Mesenchymal stem cell (in vitro differentiated cells and primary cell): ENCODE data around the gene SH3D19.

ENCODE experiments used
- DNase-seq: peaks from one replicate; pipeline ENCODE4 v3.0.0-alpha.2; 2013
- H2AFZ ChIP-seq: one replicate; pipeline ENCODE4 v1.6.1; 2013; ENCODE audit warnings: low read depth, mild to moderate bottlenecking, control low read depth, inconsistent platforms, low read length, moderate library complexity
- H2AK5ac ChIP-seq: 2 replicates; pipeline ENCODE4 v1.6.1; 2013; ENCODE audit warnings: low read length, moderate library complexity, mild to moderate bottlenecking, inconsistent platforms; ENCODE audit not compliant: severe bottlenecking
- H2BK120ac ChIP-seq: one replicate; pipeline ENCODE4 v1.6.1; 2013; ENCODE audit warnings: low read depth, mild to moderate bottlenecking, inconsistent platforms, low read length, moderate library complexity
- H2BK12ac ChIP-seq, 2 experiments: one replicate each; pipeline ENCODE4 v1.6.1; 2013; ENCODE audit warnings: inconsistent platforms in 2 of 2, low read length in 2 of 2, mild to moderate bottlenecking in 2 of 2, moderate library complexity in 2 of 2, control low read depth in 1 of 2
- H2BK15ac ChIP-seq: one replicate; pipeline ENCODE4 v1.6.1; 2013; ENCODE audit warnings: mild to moderate bottlenecking, low read depth, inconsistent platforms; ENCODE audit not compliant: poor library complexity, severe bottlenecking
- H2BK5ac ChIP-seq: 2 replicates; pipeline ENCODE4 v1.6.1; 2013; ENCODE audit warnings: low read depth, mild to moderate bottlenecking, low read length, control low read depth, inconsistent platforms; ENCODE audit not compliant: poor library complexity, severe bottlenecking
- H3K14ac ChIP-seq, 2 experiments: one replicate each; pipeline ENCODE4 v1.6.1; 2013; ENCODE audit warnings: inconsistent platforms in 2 of 2, low read length in 2 of 2, control low read depth in 1 of 2, mild to moderate bottlenecking in 1 of 2, moderate library complexity in 1 of 2
- H3K18ac ChIP-seq, 2 experiments: one replicate each; pipeline ENCODE4 v1.6.1; 2013; ENCODE audit warnings: inconsistent platforms in 2 of 2, low read length in 2 of 2, control low read depth in 1 of 2, low read depth in 1 of 2, mild to moderate bottlenecking in 1 of 2
- H3K23ac ChIP-seq, 2 experiments: one replicate each; pipeline ENCODE4 v1.6.1; 2013; ENCODE audit warnings: inconsistent platforms in 2 of 2, low read length in 2 of 2, mild to moderate bottlenecking in 2 of 2, moderate library complexity in 2 of 2, control low read depth in 1 of 2
- H3K27ac ChIP-seq: 2 replicates; pipeline ENCODE4 v1.5.1; 2013; ENCODE audit warnings: mild to moderate bottlenecking, moderate library complexity, low read length, control low read depth, inconsistent platforms; ENCODE audit not compliant: poor library complexity, severe bottlenecking
- H3K27me3 ChIP-seq, 2 experiments: 2 replicates each; pipeline versions ENCODE4 v1.6.1 to v1.7.0; 2013; ENCODE audit warnings: low read length in 2 of 2, mild to moderate bottlenecking in 2 of 2, moderate library complexity in 2 of 2, control low read depth in 1 of 2, inconsistent platforms in 1 of 2; ENCODE audit not compliant: control insufficient read depth in 1 of 2, insufficient read depth in 1 of 2
- H3K36me3 ChIP-seq, 2 experiments: 2 replicates each; pipeline versions ENCODE4 v1.6.1 to v1.7.0; 2013; ENCODE audit warnings: low read length in 2 of 2, control low read depth in 1 of 2, inconsistent platforms in 1 of 2, low read depth in 1 of 2, mild to moderate bottlenecking in 1 of 2; ENCODE audit not compliant: insufficient read depth in 2 of 2, control insufficient read depth in 1 of 2
- H3K4ac ChIP-seq, 2 experiments: one replicate each; pipeline ENCODE4 v1.6.1; 2013; ENCODE audit warnings: inconsistent platforms in 2 of 2, low read length in 2 of 2, mild to moderate bottlenecking in 2 of 2, moderate library complexity in 2 of 2, control low read depth in 1 of 2, low read depth in 1 of 2
- H3K4me1 ChIP-seq: 2 replicates; pipeline ENCODE4 v1.6.1; 2013; ENCODE audit warnings: low read depth, low read length, control low read depth; ENCODE audit not compliant: control insufficient read depth, insufficient read depth
- H3K4me2 ChIP-seq: 2 replicates; pipeline ENCODE4 v1.6.1; 2013; ENCODE audit warnings: low read length, mild to moderate bottlenecking, inconsistent platforms; ENCODE audit not compliant: poor library complexity, severe bottlenecking
- H3K4me3 ChIP-seq, 2 experiments: 2 replicates each; pipeline versions ENCODE4 v1.5.1 to v1.7.0; 2013; ENCODE audit warnings: low read length in 2 of 2, mild to moderate bottlenecking in 2 of 2, control low read depth in 1 of 2, low read depth in 1 of 2; ENCODE audit not compliant: insufficient read depth in 1 of 2
- H3K79me1 ChIP-seq: replicated peaks from 2 replicates; pipeline ENCODE4 v1.6.1; 2013; ENCODE audit warnings: mild to moderate bottlenecking, control low read depth, low read length, inconsistent platforms; ENCODE audit not compliant: poor library complexity, severe bottlenecking
- H3K9ac ChIP-seq: 2 replicates; pipeline ENCODE4 v1.7.0; 2013; ENCODE audit warnings: mild to moderate bottlenecking, low read length, moderate library complexity
- H3K9me3 ChIP-seq: 2 replicates; pipeline ENCODE4 v1.7.0; 2013; ENCODE audit warnings: mild to moderate bottlenecking, low read length; ENCODE audit not compliant: control insufficient read depth
- H4K8ac ChIP-seq: one replicate; pipeline ENCODE4 v1.6.1; 2013; ENCODE audit warnings: inconsistent platforms, mild to moderate bottlenecking, low read length, moderate library complexity
- H4K91ac ChIP-seq: one replicate; pipeline ENCODE4 v1.6.1; 2013; ENCODE audit warnings: mild to moderate bottlenecking, low read length, inconsistent platforms
- WGBS: methylation state at CpG from one replicate; pipeline ENCODE4 v1.1.7; 2013; ENCODE audit warnings: mixed read lengths; 5-methylcytosine and 5-hydroxymethylcytosine counted together

The SH3D19 gene

GRCh38 chr4:151227731-151228130 is 97.7 kb downstream of the SH3D19 start:
- Histone ChIP-seq H3K27ac (peak overlapping the region; percentile 87), H3K4me1 (peaks cover 2% of the 10 kb centered on the region), H3K27me3 (no peaks in the 10 kb centered on the region), H3K4ac (no peak overlapping the region), H3K4me3 (peak overlapping the region in 1 of 2 experiments; percentile 86), H3K9ac (peak overlapping the region; percentile 98), H3K79me1 (peaks cover 14% of the 10 kb centered on the region), H2BK15ac (no peak overlapping the region), H4K91ac (no peak overlapping the region), H3K23ac (no peak overlapping the region), H2AK5ac (no peak overlapping the region), H3K36me3 (peaks cover 0 to 17% of the 10 kb centered on the region in 2 experiments), H2BK12ac (no peak overlapping the region), H2BK120ac (no peak overlapping the region), H2AFZ (no peak overlapping the region), H2BK5ac (no peak overlapping the region), H3K4me2 (peak overlapping the region; percentile 59), H3K18ac (no peak overlapping the region), H3K14ac (no peak overlapping the region), H3K9me3 (no peaks in the 10 kb centered on the region), H4K8ac (no peak overlapping the region)
- 19% methylated on average over 3 of the region's 3 CpGs for WGBS
- peak; percentile 82 for DNase-seq

- no peak overlapping the region for H3K27ac ChIP-seq
- peaks cover 15% of the 10 kb centered on the region for H3K79me1 ChIP-seq
- WGBS: no CpG with 5 or more reads among the region's 1 CpG
- H3K4me1 ChIP-seq: peaks cover 2% of the 10 kb centered on the region
- no peak for DNase-seq
- H3K9ac ChIP-seq: peak overlapping the region; percentile 98
- no peak overlapping the region for H3K4ac ChIP-seq
- no peak overlapping the region for H2BK120ac ChIP-seq
- no peaks in the 10 kb centered on the region for H3K9me3 ChIP-seq
- no peak overlapping the region for H4K8ac ChIP-seq
- H3K23ac ChIP-seq: no peak overlapping the region
- H2AK5ac ChIP-seq: no peak overlapping the region
- H2BK15ac ChIP-seq: no peak overlapping the region
- no peak overlapping the region for H2AFZ ChIP-seq
- H3K4me2 ChIP-seq: no peak overlapping the region
- no peak overlapping the region for H4K91ac ChIP-seq
- no peak overlapping the region for H2BK5ac ChIP-seq
- H3K27me3 ChIP-seq: no peaks in the 10 kb centered on the region
- H3K4me3 ChIP-seq: peak overlapping the region in 1 of 2 experiments; percentile 86
- no peak overlapping the region for H3K14ac ChIP-seq
- no peak overlapping the region for H3K18ac ChIP-seq
- H2BK12ac ChIP-seq: no peak overlapping the region
- H3K36me3 ChIP-seq: peaks cover 0 to 17% of the 10 kb centered on the region in 2 experiments
Observed at GRCh38 chr4:151227172-151227571, 98.2 kb downstream of the SH3D19 start.

GRCh38 chr4:151226004-151226932 is 99.1 kb downstream of the SH3D19 start:
- 28% methylated on average over 6 of the region's 10 CpGs for WGBS

GRCh38 chr4:151223465-151223864 is 101.9 kb downstream of the SH3D19 start:
- Histone ChIP-seq H3K36me3 (peaks cover 0 to 50% of the 10 kb centered on the region in 2 experiments), H4K8ac (no peak overlapping the region), H4K91ac (no peak overlapping the region), H2AFZ (no peak overlapping the region), H2BK12ac (no peak overlapping the region), H3K27ac (no peak overlapping the region), H3K27me3 (no peaks in the 10 kb centered on the region), H3K4ac (no peak overlapping the region), H2BK5ac (no peak overlapping the region), H3K79me1 (peaks cover 12% of the 10 kb centered on the region), H3K9me3 (no peaks in the 10 kb centered on the region), H3K4me1 (no peaks in the 10 kb centered on the region), H2BK120ac (no peak overlapping the region), H3K4me3 (peak overlapping the region in 1 of 2 experiments; percentile 12), H3K14ac (no peak overlapping the region), H3K18ac (no peak overlapping the region), H3K4me2 (no peak overlapping the region), H2BK15ac (no peak overlapping the region), H3K9ac (no peak overlapping the region), H3K23ac (no peak overlapping the region), H2AK5ac (no peak overlapping the region)
- WGBS: 100% methylated on average over 3 of the region's 4 CpGs
- no peak for DNase-seq

More at GRCh38 chr4:151226004-151226932, 99.1 kb downstream of the SH3D19 start:
- Histone ChIP-seq H4K91ac (no peak overlapping the region), H3K4me3 (peak overlapping the region in 1 of 2 experiments; percentile 86), H3K4me2 (peak overlapping the region; percentile 60), H2BK15ac (no peak overlapping the region), H3K27ac (peak overlapping the region; percentile 79), H3K18ac (peak overlapping the region in 1 of 2 experiments; percentile 12), H3K36me3 (peaks cover 0 to 27% of the 10 kb centered on the region in 2 experiments), H3K9ac (peak overlapping the region; percentile 98), H2AK5ac (no peak overlapping the region), H3K4ac (no peak overlapping the region), H3K14ac (no peak overlapping the region), H3K27me3 (no peaks in the 10 kb centered on the region), H4K8ac (no peak overlapping the region), H3K4me1 (no peaks in the 10 kb centered on the region), H3K9me3 (no peaks in the 10 kb centered on the region), H2BK5ac (no peak overlapping the region), H2BK120ac (no peak overlapping the region), H3K23ac (no peak overlapping the region), H2BK12ac (no peak overlapping the region), H2AFZ (no peak overlapping the region), H3K79me1 (peaks cover 14% of the 10 kb centered on the region)
- DNase-seq: peak; percentile 85
